MCF 10A (cell line): ENCODE measurements around the gene TRIML2. TPM values are rescaled to one million over a fixed set of nuclear protein-coding genes. Genes with fewer than 3 reads are reported as not detected.

ENCODE experiments used
- BruUV-seq: library from RNA; stranded (reverse); fragments of 400-500 nt; replicated peaks from 2 replicates; lab custom pipeline; 2021; lab: Mats Ljungman, UMichigan
- CTCF ChIA-PET: fragments of 300-600 bp; sonication (Branson Sonifier 250); formaldehyde crosslinking; extraction: SDS; loops from one replicate; lab custom pipeline; 2021; ENCODE audit warnings: antibody characterized with exemption, inconsistent platforms; lab: Yijun Ruan, JAX
- POLR2A ChIA-PET: fragments of 300-600, 350-650 bp; sonication (Branson Sonifier 250); formaldehyde crosslinking; extraction: SDS; loops from one replicate; lab custom pipeline; 2020; ENCODE audit warnings: antibody characterized with exemption, inconsistent platforms; lab: Yijun Ruan, JAX
- DNase-seq: peaks from one replicate; pipeline ENCODE4 v3.0.0-alpha.2; 2018; ENCODE audit not compliant: unreplicated experiment
- H3K27ac Mint-ChIP-seq: one replicate; pipeline ENCODE4 v1.8.0; 2022; ENCODE audit warnings: mild to moderate bottlenecking, low read depth, mixed read lengths; ENCODE audit not compliant: unreplicated experiment
- H3K27me3 Mint-ChIP-seq: one replicate; pipeline ENCODE4 v1.8.0; 2022; ENCODE audit warnings: mixed read lengths; ENCODE audit not compliant: insufficient read depth, unreplicated experiment
- H3K36me3 Mint-ChIP-seq: one replicate; pipeline ENCODE4 v1.8.0; 2022; ENCODE audit warnings: mild to moderate bottlenecking, moderate library complexity, mixed read lengths; ENCODE audit not compliant: insufficient read depth, unreplicated experiment
- H3K4me1 Mint-ChIP-seq: one replicate; pipeline ENCODE4 v1.8.0; 2022; ENCODE audit warnings: mixed read lengths; ENCODE audit not compliant: insufficient read depth, unreplicated experiment
- H3K4me3 Mint-ChIP-seq: one replicate; pipeline ENCODE4 v1.8.0; 2022; ENCODE audit warnings: mild to moderate bottlenecking, moderate library complexity, mixed read lengths; ENCODE audit not compliant: unreplicated experiment
- H3K9me3 Mint-ChIP-seq: one replicate; pipeline ENCODE4 v1.8.0; 2022; ENCODE audit warnings: mixed read lengths; ENCODE audit not compliant: unreplicated experiment
- intact Hi-C: fragments of 100-400 bp; cut with micrococcal nuclease; formaldehyde crosslinking; loops from 2 replicates; pipeline ENCODE4 v1.14.1; 2022
- total RNA-seq: library from RNA; stranded (reverse); gene quantifications from 2 replicates; pipeline ENCODE4 v1.2.3, GENCODE V29; 2022
- TF ChIP-seq, protein P1 (sequence below): fragments of 200-600 bp; IDR thresholded peaks from one replicate; pipeline ENCODE4 v1.8.0; 2022; ENCODE audit warnings: antibody characterized with exemption, mild to moderate bottlenecking; ENCODE audit not compliant: unreplicated experiment

The TRIML2 gene
- total RNA-seq, 1 experiment from 2014 or later = 6.7 TPM

GRCh38 chr4:188042191-188042590 is 67.2 kb downstream of the TRIML2 start:
- H3K36me3 Mint-ChIP-seq = no peaks in the 10 kb centered on the region
- ChIA-PET CTCF (no interaction called here), POLR2A (no interaction called here)
- TF ChIP-seq, protein P1, sequence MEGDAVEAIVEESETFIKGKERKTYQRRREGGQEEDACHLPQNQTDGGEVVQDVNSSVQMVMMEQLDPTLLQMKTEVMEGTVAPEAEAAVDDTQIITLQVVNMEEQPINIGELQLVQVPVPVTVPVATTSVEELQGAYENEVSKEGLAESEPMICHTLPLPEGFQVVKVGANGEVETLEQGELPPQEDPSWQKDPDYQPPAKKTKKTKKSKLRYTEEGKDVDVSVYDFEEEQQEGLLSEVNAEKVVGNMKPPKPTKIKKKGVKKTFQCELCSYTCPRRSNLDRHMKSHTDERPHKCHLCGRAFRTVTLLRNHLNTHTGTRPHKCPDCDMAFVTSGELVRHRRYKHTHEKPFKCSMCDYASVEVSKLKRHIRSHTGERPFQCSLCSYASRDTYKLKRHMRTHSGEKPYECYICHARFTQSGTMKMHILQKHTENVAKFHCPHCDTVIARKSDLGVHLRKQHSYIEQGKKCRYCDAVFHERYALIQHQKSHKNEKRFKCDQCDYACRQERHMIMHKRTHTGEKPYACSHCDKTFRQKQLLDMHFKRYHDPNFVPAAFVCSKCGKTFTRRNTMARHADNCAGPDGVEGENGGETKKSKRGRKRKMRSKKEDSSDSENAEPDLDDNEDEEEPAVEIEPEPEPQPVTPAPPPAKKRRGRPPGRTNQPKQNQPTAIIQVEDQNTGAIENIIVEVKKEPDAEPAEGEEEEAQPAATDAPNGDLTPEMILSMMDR = no peak
- no TSS peak for BruUV-seq
- intact Hi-C loops = no loop called here
- no peak for DNase-seq
- no peak overlapping the region for H3K4me3 Mint-ChIP-seq
- H3K9me3 Mint-ChIP-seq = no peaks in the 10 kb centered on the region
- no peak overlapping the region for H3K27ac Mint-ChIP-seq
- no peaks in the 10 kb centered on the region for H3K4me1 Mint-ChIP-seq
- no peaks in the 10 kb centered on the region for H3K27me3 Mint-ChIP-seq

- Mint-ChIP-seq H3K36me3 (no peaks in the 10 kb centered on the region), H3K4me3 (no peak overlapping the region), H3K4me1 (no peaks in the 10 kb centered on the region), H3K27me3 (no peaks in the 10 kb centered on the region), H3K27ac (no peak overlapping the region), H3K9me3 (no peaks in the 10 kb centered on the region)
- DNase-seq = no peak
- no TSS peak for BruUV-seq
- ChIA-PET POLR2A (no interaction called here), CTCF (no interaction called here)
- TF ChIP-seq, protein P1 = no peak
- intact Hi-C loops = no loop called here
Measured at GRCh38 chr4:188041721-188042120, 67.7 kb downstream of the TRIML2 start.

Other genes with a start within 250 kb of the TRIML2 start
- gene ZFP42, start 113.8 kb downstream of the TRIML2 start, total RNA-seq = not detected in 2 replicates
- not detected in 2 replicates for gene TRIML1, start 29.8 kb upstream of the TRIML2 start, total RNA-seq